AG08396 (cell line): ENCODE measurements around the gene DNAH17.
"Not testable (repeated sequence)": the region's sequence is repeated elsewhere in the genome, so short reads cannot be mapped to it uniquely, and the experiment has no call there.

Experiments
- DNase-seq: peaks from one replicate; pipeline ENCODE4 v3.0.0; 2012; ENCODE audit warnings: low spot score, mixed read lengths

Gene DNAH17

DNA sequence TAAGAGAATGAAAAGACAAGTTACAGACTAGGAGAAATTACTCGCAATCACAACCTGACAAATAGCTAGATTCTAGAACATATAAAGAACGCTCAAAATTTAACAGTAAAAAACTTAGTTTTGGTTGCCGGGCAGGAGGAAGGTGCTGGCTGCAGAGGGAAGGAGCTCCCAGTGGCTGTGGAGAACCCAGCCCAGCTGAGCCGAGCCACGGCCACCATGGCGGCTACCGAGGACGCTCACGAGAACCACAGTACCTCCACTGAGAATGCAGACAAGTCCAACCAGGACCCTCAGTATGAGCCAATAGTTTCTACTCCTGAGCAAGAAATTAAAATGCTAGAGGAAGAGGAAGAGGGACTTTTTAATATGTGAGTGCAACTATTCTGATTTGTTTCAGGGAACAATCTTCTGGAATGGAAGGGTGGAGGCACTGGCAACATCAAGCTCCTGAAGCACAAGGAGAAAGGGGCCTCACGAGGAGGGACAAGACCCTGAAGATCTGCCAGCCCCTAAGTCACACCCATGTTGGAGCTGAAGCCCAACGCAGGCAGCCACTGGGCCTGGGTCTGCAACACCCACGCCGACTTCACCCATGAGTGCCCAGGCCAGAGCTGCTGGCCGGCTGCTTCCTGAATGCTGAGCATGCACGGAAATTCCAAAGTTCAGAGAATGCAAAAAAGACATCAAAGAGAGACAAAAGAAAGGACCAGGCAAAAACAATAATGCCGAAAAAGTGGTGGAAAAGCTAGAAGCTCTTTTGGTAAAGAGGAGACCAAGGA lies 55.0 kb downstream of the DNAH17 start:
- DNase-seq = no peak

DNA sequence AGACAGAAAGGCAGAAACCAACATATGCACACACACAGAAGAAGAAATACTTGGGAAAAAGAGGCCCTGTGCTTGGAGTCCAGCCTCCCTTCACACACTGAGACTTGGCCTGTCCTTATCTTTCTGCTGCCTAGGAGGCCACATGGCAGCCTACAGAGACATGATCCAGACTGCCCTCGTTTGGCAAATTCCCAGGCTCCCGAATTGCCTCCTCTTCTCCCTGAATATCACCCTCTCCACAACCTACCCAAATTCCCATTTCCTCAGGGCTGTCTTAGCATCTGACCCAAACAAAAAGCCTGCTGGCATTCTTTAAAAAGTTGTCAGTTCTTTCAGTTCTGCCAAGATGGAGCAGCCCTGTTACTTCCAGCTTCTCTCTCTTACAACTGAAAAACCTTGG lies 59.8 kb downstream of the DNAH17 start:
- no peak for DNase-seq

DNA sequence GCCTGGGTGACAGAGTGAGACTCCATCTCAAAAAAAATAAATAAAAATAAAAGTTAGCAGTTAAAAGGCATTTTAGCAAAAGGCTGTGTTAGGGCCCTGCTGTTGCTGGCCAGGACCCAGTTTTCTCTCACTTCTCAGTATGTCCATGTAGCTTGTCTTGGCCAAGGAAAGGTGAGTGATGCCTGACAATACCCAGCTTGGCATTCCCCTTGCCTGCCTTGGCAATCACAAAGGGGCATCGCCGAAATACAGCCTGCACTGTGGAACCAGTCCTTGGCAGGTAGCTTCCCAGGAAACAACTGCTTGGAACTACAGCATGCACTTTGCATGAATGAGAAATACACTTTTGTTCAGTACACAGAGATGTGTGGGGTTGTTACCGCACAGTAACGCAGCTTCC lies 61.7 kb downstream of the DNAH17 start:
- no peak for DNase-seq

GRCh38 chr17:78514521-78514920 lies 62.7 kb downstream of the DNAH17 start:
- no peak for DNase-seq

DNA sequence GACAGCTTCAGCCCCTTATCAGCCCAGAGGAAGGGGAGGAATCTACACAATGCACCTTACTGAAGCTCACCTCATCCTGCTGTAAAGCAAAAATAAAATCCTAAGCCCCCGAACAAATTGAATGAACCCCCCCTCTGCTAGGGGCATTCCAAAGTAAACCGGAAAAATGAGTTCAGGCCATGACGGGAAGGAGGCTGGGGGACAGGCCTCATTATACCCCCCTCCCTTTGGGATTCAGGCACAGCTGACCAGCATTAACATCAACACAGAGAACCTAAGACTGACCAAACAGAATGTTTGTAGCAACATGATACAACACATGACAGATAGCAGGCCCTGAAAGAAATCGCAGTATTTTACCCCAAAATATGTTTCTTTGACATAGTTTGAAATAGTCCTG lies 64.2 kb downstream of the DNAH17 start:
- no peak for DNase-seq

DNA sequence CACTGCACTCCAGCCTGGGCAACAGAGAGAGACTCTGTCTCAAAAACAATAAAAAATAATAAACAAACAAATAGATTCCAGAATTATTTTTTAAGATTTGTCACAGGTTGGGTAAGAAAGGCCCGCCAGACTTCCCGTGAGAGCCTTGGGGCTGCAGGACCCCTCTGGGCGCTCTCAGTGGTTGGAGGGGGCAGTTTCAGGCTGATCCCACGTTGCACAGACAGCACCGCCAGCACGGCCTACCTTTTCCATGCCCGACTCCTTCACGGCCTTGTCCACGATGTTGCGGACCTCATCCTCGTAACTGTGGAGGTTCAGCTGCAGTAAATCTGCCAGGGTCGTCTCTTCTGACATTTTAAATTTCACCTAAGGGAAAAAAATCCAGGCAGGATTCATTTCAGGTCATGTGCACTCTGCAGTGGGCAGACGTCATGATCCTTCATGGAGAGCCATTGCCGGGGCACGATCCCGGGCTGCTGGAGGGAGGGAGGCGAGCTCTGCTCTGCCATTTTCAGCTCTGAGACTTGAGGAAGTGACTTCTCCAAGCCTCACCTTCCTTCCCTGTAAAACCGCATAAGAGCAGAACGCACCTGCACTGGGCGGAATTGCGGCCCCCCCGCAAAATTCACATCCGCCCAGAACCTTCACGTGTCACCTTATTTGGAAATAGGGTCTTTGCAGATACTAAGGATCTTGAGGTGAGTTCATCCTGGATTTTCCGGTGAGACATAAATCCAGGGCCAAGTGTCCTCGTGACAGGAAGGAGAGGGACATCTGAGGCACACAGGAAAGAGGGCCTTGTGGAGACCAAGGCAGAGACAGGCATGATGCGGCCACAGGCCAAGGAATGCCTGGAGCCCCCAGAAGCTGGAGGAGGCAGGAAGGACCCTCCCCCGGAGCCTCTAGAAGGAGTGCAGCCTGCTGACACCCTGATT lies 66.8 kb downstream of the DNAH17 start:
- no peak for DNase-seq

DNA sequence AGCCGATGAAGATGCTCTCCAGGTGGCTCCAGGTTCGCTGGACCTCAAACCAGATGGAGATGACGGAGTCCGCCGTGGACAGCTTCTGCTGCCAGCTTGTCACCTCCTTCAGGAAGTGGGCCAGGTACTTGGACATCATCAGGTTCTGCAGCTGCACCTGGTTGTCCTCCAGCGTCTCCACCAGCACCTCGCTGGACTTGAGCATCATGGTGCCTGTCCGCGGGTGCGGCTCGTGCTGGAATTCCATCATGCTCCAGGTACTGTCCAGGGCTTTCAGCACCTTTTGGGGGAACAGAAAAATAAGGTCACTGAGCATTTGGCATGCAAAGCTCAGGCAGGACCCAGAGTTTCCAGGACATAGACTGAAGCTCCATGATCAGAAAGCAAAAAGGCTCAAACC lies 69.7 kb downstream of the DNAH17 start:
- no peak for DNase-seq

DNA sequence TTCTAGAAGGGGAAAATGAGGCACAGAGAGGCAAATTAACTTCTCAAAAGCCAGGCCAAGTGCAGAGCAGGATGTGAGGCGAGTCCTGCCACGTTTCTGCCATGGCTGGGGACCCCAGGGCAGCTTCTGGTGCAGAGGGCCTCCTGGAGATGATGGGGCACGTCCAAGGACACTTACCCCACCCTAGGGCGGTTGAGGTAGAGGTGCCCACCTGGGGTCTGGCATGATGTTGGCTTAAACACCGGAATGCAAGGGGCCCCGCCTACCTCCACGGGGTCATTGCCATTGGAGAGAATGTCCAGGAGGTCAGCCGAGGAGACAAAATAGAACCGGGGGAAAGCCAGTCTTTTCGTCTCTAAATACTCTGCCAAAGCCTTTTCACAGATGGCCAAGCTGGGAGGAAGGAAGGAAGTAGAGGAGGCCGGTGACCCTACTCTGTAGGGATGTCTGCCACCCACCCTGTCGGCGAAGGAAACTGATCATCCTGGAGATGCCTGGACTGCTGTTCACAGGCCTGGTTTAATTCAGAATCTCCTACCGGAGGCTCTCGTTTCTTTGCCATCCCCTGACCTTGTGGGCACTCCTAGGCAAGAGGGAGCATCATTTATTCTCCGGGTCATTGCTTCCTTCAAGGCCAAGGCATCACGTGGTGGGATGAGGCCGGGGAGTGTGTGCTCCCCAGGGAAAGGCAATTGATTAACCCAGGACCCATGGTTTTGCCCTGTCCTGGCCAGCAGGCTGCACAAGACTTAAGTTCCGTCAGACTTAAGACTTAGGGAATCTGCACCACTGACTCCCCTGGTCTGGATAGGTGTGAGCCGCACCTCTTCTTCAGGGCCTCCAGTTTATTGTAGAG lies 70.5 kb downstream of the DNAH17 start:
- DNase-seq = no peak

DNA sequence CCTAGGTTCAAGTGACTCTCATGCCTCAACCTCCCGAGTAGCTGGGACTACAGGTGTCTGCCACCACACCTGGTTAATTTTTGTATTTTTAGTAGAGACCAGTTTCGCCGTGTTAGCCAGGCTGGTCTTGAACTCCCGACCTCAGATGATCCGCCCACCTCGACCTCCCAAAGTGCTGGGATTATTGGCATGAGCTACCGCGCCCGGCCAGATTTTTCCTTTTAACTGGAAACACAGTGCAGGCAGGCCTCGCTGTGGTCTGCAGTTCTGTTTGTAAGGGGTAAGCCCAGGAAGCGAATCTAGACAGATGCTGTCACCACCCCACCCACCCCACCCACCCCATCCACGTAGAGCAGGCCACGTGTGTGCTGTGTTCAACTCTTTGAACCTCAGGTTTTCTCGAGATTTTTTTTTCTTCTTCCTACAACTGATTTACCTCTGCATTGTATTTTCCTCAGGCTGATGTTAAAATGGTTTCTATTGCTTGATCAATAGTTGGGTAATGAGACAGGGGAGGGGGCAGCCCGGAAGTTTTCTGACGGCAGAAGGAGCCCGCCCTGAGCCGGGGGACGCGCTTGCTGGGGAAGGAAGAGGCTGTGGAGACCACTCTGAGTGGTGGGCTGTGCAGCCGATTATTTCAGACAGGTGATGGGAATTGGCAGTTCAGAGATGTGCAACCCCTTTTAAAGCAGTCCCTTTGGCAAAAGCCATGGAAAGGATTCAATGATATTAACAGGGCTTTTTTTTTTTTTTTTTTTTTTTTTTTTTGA lies 72.9 kb downstream of the DNAH17 start:
- DNase-seq = no peak

- not testable (repeated sequence) for DNase-seq
Measured at GRCh38 chr17:78503388-78503787, 73.8 kb downstream of the DNAH17 start.

GRCh38 chr17:78502611-78503148 lies 74.5 kb downstream of the DNAH17 start:
- no peak for DNase-seq

DNA sequence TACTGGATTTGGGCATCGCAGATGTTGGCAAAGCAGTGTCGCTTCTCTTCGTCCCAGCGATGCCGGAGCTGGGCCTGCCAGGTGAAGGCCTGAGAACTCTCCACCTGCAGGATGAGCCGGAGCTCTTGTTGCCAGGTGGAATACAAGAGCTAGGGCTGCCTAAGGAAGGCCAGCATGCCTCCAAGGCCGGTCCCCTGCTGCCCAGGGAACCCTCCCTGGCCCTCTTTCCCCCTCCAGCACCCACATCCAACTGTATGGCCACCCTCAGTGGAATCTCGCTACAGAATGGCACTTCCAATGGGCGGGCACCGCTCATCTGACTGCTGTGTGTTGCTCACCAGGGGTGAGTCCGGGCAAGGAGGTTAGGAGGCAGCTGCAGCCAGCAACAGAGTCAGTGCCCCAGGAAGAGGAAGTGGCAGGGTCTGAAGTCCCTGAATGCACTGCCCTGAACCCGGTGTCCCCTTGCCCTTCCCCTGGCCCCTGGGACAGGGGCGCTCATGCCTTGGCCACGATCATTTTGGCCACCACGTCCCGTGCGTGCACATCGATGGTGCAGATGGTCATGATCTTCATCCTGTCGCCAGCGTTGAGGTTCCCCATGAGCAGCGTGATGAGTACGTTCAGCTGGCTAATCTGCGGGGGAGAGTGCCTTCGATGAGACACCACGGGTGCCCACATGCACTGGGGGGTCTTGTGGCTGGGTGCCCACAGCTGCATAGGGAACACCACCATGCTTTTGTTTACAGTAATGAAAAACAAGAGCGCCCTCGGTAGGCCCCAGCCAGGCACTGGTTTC lies 75.8 kb downstream of the DNAH17 start:
- DNase-seq = no peak

- DNase-seq = no peak
Measured at GRCh38 chr17:78500806-78501205, 76.4 kb downstream of the DNAH17 start.

- no peak for DNase-seq
Measured at GRCh38 chr17:78499715-78500540, 77.3 kb downstream of the DNAH17 start.

DNA sequence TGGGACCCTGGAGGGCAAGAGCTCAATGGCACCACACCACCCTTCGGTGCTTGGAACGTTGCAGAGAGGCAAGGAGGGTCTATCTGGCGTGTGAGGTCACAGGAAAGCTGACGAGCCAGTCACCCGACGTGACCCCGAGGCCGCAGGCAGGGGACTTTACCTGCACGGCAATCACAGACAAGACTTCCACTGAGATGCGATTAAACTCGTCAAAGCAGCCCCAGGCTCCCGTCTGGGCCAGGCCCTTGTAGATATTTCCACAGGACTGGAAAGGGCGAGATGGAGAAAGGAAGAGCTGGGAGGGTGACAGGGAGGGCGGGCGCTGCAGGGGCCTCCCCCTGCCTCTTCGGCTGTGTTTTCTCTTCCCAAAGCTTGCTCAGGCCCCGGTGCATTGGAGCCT lies 78.3 kb downstream of the DNAH17 start:
- no peak for DNase-seq

DNA sequence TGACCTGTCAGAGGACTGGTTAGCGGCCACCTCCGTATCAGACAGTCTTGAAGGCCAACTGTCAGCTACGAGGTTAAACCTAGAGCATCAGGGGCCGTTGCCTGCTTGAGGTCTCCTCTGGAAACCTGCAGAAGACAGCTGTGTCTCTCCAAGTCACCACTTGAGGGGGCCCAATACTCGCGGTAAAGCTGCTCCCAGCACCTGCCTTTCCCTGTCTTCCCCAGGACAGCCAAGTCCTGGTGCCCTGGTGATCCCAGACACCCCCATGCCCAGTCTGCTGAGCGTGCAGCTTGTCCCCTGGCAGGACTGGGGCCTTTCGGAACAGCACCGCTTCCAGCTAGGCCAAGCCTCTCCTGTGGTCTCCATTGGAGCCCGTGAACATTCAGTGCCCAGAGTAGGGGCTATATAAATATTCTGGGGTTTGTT lies 80.1 kb downstream of the DNAH17 start:
- peak; percentile 90 for DNase-seq

- no peak for DNase-seq
Measured at GRCh38 chr17:78496311-78496710, 80.9 kb downstream of the DNAH17 start.

DNA sequence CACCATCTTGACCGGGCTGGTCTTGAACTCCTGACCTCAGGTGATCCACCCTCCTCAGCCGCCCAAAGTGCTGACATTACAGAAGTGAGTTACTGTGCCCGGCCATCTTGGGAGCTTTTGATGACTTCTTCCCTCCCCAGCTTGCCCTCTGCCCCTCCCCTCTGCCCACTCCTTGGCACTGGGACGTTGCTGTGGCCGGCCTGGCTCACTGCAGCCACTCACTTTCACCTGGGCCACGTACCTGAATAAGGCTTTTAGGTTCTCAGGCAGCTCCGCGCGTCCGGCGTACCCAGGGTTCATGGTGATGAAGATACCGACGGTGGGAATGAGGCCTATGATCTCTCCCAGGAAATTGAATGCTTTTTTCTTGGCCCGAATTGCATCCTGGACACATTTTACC lies 81.6 kb downstream of the DNAH17 start:
- DNase-seq = no peak

- no peak for DNase-seq
Measured at GRCh38 chr17:78494696-78495330, 82.4 kb downstream of the DNAH17 start.
